Activated CD4-positive, alpha-beta T cell treated with anti-CD3 and anti-CD28 coated beads, Interleukin-2, amount 10 ng/mL, durations not matched to agents 7 days and 5 days (primary cell): ENCODE results near the gene ENTR1. TPM values are rescaled to one million over a fixed set of nuclear protein-coding genes. Genes with fewer than 3 reads are reported as not detected.

Experiments used
- CTCF ChIA-PET: fragments of 350-600 bp; sonication (Branson Sonifier 250); formaldehyde crosslinking; loops from one replicate; lab custom pipeline; 2021; ENCODE audit warnings: antibody characterized with exemption; lab: Charles Lee
- POLR2A ChIA-PET: fragments of 350-600 bp; sonication (Branson Sonifier 250); formaldehyde crosslinking; loops from one replicate; lab custom pipeline; 2021; ENCODE audit warnings: antibody characterized with exemption; lab: Charles Lee
- DNase-seq: peaks from one replicate; pipeline ENCODE4 v3.0.0-alpha.2; 2020
- H3K27ac Mint-ChIP-seq: one replicate; pipeline ENCODE4 v1.8.0; 2021; ENCODE audit warnings: mild to moderate bottlenecking, moderate library complexity, mixed read lengths
- H3K27me3 Mint-ChIP-seq: one replicate; pipeline ENCODE4 v1.8.0; 2021; ENCODE audit warnings: mixed read lengths
- H3K36me3 Mint-ChIP-seq: one replicate; pipeline ENCODE4 v1.8.0; 2021; ENCODE audit warnings: low read depth, mixed read lengths
- H3K4me1 Mint-ChIP-seq: one replicate; pipeline ENCODE4 v1.8.0; 2021; ENCODE audit warnings: mixed read lengths
- H3K4me3 Mint-ChIP-seq: one replicate; pipeline ENCODE4 v1.8.0; 2021; ENCODE audit warnings: mild to moderate bottlenecking, moderate library complexity, mixed read lengths
- H3K9me3 Mint-ChIP-seq: one replicate; pipeline ENCODE4 v1.8.0; 2021; ENCODE audit warnings: mixed read lengths
- total RNA-seq, 2 experiments: library from RNA; stranded (reverse); gene quantifications; one replicate each; pipeline ENCODE4 v1.2.3, GENCODE V29; 2021

Gene ENTR1, protein sequence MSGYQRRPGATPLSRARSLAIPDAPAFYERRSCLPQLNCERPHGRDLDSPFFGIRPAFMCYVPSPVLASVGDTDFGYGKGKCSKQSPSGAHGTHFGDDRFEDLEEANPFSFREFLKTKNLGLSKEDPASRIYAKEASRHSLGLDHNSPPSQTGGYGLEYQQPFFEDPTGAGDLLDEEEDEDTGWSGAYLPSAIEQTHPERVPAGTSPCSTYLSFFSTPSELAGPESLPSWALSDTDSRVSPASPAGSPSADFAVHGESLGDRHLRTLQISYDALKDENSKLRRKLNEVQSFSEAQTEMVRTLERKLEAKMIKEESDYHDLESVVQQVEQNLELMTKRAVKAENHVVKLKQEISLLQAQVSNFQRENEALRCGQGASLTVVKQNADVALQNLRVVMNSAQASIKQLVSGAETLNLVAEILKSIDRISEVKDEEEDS
- total RNA-seq, result 10 to 100 TPM; 59.2 to 62.3 TPM

DNA sequence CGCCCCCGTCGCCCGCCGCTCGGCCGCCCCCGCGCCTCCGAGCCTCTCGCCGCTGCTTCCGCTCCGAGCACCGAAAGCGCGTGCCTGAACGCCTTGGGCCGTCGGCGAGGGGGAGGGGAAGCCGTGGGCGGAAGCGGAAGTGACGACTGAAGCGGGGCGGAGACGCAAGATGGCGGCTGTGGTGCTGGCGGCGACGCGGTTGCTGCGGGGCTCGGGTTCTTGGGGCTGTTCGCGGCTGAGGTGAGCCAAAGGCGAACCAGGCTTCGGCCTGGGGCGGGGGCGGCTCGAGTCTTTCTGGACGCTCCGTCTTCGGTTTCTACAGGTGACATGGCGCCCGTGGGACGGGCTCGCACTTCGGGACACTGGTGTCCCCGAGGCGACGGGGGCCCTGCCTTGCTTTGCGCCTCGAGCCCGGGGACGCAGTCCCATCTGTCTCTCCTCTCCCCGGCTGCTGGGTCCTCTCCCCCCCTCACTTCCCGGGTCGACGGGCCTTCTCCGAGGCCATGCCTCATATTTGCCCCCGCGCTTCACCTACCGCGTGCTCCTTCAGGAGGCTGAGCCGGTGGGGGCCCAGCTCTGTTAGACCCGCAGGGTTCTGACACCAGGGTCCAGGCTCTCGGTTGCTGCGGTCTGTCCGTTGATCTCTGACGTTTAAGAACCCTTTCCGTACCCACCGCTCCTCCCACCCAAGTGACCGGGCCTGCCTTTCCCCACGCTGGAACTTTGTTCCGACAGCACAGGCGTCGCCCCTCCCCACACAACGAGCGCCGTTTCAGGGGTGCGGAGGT lies at the start of gene ENTR1, which contains the start of gene PMPCA:
ENTR1 (minus strand) TSS at position 115 of the 788 bp plus-strand sequence. CDS start 217 bp downstream, outside the sequence.
PMPCA (plus strand) TSS at position 159 of the 788 bp plus-strand sequence; CDS start at position 170, 11 bp downstream.
- Mint-ChIP-seq H3K4me3 (peak within 1 kb of the TSS; percentile 87), H3K27me3 (no peaks in the 10 kb centered on the region), H3K27ac (peak within 1 kb of the TSS; percentile 93), H3K9me3 (no peaks in the 10 kb centered on the region), H3K4me1 (peaks cover 48% of the 10 kb centered on the region), H3K36me3 (peaks cover 44% of the 10 kb centered on the region)
- POLR2A ChIA-PET, result no interaction called here
- DNase-seq, result peak; percentile 95
- CTCF ChIA-PET, result interaction anchor here (0.6 to 1.9 kb wide), 6 partner anchors 10 to 1034 kb away, joined by 3 to 9 read pairs (median 4); partner anchors contain the start of genes DNLZ and SNAPC4

DNA sequence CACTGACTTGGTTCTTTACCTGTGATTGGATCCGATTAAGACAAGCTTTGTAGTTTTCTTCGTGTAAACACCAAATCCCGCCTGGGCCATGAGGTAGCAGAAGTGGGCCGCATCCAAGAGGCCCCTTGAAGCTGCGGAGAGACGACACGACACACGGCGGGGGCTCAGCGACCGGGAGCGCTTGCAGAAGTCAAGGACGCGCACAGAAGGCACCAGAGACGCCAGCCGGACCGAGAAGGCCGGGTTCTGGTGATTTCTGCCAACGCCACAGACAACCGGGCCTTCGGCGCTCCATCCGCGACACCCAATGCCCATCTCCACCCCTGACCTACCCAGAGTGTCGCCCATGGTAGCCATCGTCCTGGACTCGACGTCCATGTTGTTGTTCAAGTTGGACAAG lies 49.0 kb upstream of the ENTR1 start:
- no peak for DNase-seq
- Mint-ChIP-seq H3K36me3 (peaks cover 47% of the 10 kb centered on the region), H3K27me3 (no peaks in the 10 kb centered on the region), H3K9me3 (no peaks in the 10 kb centered on the region), H3K27ac (no peak overlapping the region), H3K4me1 (no peaks in the 10 kb centered on the region), H3K4me3 (no peak overlapping the region)
- POLR2A ChIA-PET, result no interaction called here
- CTCF ChIA-PET, result interaction anchor here (0.9 kb wide), 1 partner anchor 11 kb away, joined by 3 read pairs; no protein-coding TSS in a partner anchor

DNA sequence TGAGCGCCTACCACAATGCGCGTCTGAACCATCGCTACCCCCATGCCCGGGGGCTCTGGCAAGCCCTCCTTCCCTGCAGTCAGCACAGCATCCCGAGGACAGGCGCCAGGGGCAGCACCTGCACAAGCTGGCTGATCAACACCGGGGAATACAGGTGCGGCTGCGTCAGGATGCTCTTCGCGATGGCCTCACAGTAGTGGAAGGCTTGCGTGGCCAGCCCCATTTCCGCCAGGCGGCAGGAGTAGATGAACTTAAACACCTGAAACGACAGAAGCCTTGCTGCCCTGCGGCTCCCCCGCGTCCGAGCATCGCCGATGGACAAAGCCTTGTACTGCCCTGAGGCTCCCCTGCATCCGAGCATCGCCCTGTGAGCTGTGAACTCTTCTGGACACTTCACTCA lies 46.9 kb upstream of the ENTR1 start:
- Mint-ChIP-seq H3K9me3 (no peaks in the 10 kb centered on the region), H3K4me3 (no peak overlapping the region), H3K36me3 (peaks cover 53% of the 10 kb centered on the region), H3K27ac (no peak overlapping the region), H3K27me3 (no peaks in the 10 kb centered on the region), H3K4me1 (no peaks in the 10 kb centered on the region)
- no peak for DNase-seq
- ChIA-PET POLR2A (no interaction called here), CTCF (interaction anchor here (1.5 kb wide), 1 partner anchor 15 kb away, joined by 3 read pairs; no protein-coding TSS in a partner anchor)

DNA sequence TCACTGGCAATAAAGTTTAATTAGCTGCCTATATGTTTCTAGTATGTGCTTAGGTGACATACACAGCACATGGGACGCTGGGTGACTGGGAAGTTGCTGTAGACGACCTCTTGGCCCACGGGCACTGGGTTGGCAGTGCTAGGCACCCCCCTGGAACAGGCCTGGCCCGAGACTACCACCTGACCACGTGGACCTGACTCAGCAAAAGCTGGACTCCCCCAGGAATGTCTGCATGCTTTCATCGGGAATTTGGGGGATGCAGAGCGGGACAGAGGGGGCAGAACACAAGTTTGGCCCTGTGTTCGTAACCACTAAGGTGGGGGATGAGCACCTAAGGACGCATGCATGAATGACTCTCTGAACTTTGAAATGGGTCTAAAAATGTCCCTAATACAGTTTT lies 45.8 kb upstream of the ENTR1 start:
- H3K27me3 Mint-ChIP-seq, result no peaks in the 10 kb centered on the region
- no peak overlapping the region for H3K27ac Mint-ChIP-seq
- no peaks in the 10 kb centered on the region for H3K4me1 Mint-ChIP-seq
- H3K9me3 Mint-ChIP-seq, result no peaks in the 10 kb centered on the region
- peaks cover 55% of the 10 kb centered on the region for H3K36me3 Mint-ChIP-seq
- POLR2A ChIA-PET, result no interaction called here
- no peak for DNase-seq
- CTCF ChIA-PET, result no interaction called here
- no peak overlapping the region for H3K4me3 Mint-ChIP-seq

DNA sequence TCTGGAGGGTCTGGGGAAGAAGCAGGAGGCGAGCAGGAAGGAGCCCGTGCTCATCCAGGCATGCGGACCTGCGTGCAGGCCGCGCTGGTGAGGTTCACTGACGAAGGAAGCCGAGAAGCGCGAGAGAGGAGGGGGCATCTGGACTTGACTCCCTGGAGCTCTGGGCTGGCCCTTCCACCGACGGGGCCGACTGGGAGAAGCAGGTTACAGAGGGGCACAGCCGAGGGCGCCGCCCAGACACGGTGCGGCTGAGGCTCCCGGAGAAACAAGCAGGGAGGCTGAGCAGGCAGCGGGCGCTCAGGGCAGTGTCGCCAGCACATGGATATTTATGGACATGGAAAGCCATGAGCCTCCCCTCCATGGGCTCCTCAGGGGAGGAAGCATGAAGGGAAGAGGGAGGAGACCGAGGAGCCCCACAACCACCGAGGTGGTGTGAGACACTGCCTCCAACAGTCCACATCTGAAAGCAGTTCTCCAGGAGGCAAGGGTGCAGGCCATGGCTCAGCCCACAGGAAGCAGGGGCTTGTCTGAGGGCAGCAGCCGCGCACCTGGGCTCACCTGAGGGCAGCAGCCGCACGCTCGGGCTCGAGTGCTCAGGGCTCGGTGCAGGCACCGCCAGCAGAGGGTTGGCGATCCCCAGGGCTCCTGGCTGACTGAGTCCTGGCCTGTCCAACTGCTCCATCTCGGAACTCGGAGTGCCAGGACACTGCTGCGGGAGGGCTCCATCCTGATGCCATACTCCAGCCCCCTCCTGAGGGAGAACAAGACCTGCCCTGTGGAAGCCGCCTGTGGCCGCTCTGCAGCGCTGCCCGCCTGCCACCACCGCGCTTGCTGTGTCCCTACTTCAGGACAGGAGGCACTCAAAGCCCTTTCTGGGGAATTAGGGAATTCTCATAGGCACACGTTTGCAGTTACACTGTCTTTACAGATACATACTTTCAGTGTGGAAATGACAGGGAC lies 44.9 kb upstream of the ENTR1 start:
- CTCF ChIA-PET, result no interaction called here
- DNase-seq, result no peak
- POLR2A ChIA-PET, result no interaction called here
- Mint-ChIP-seq H3K4me1 (no peaks in the 10 kb centered on the region), H3K36me3 (peaks cover 59% of the 10 kb centered on the region), H3K9me3 (no peaks in the 10 kb centered on the region), H3K27ac (peak overlapping the region; percentile 46), H3K4me3 (no peak overlapping the region), H3K27me3 (no peaks in the 10 kb centered on the region)

DNA sequence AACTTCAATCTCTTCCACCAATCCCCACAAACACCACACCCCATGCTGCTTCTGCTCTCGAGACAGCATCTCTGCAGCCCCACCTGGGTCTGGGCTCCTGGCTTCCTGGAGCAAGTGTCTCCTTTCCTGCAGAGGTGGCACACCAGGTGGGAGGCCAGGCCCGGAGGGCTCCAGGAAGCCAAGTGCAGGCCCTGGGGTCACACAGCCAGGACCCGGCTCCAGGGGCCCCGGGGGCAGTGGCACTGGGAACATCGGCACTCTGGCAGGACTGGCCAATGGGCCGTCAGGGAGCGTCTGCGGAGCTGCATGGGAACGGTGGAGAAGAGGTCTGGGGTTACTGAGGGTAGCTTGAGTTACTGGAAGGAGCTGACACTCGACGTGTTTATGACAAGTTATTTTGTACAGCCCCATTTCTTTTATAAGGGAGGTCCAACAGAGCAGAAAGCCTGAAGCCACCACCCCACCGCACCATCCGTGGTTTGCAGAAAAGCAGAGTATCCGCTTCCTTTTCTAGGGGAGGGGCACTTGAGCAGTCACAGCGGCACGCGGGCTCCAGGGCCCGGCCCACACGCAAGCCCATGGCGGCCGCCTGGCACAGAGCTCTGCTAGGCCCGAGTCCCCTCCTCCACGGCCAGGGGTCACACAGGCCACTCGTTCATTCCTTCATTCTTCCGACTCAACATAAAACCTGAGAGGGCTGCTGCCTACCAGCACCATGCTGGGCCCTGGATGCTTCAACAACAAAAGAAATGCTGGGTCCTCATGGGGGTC lies 43.8 kb upstream of the ENTR1 start:
- Mint-ChIP-seq H3K27ac (no peak overlapping the region), H3K4me3 (no peak overlapping the region), H3K4me1 (no peaks in the 10 kb centered on the region), H3K27me3 (no peaks in the 10 kb centered on the region), H3K9me3 (no peaks in the 10 kb centered on the region), H3K36me3 (peaks cover 55% of the 10 kb centered on the region)
- ChIA-PET CTCF (interaction anchor here (1.1 kb wide), 1 partner anchor 16 kb away, joined by 3 read pairs; no protein-coding TSS in a partner anchor), POLR2A (no interaction called here)
- no peak for DNase-seq

DNA sequence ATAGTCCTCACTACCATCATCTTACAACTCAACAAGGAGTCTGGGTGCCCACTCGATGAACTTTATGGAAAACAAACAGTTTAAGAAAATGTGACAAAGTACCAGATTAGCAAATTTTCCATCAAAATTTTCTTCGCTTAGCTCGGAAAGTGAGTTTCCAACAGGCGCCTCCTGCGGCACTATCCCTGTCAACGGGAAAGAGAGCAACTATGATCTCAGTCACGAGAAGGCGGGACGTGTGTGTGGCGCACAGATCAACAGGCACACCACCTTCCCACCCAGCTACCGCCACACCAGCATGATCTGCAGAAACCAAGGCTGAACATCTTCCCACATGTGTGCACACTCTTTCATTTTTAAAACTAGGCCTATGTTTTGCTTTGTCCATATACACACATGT lies 42.9 kb upstream of the ENTR1 start:
- no peaks in the 10 kb centered on the region for H3K4me1 Mint-ChIP-seq
- H3K27me3 Mint-ChIP-seq, result no peaks in the 10 kb centered on the region
- peaks cover 47% of the 10 kb centered on the region for H3K36me3 Mint-ChIP-seq
- H3K4me3 Mint-ChIP-seq, result no peak overlapping the region
- H3K9me3 Mint-ChIP-seq, result no peaks in the 10 kb centered on the region
- ChIA-PET CTCF (interaction anchor here (0.6 to 1.1 kb wide), 2 partner anchors 15 to 75 kb away, joined by 3 read pairs; no protein-coding TSS in a partner anchor), POLR2A (no interaction called here)
- no peak for DNase-seq
- no peak overlapping the region for H3K27ac Mint-ChIP-seq

DNA sequence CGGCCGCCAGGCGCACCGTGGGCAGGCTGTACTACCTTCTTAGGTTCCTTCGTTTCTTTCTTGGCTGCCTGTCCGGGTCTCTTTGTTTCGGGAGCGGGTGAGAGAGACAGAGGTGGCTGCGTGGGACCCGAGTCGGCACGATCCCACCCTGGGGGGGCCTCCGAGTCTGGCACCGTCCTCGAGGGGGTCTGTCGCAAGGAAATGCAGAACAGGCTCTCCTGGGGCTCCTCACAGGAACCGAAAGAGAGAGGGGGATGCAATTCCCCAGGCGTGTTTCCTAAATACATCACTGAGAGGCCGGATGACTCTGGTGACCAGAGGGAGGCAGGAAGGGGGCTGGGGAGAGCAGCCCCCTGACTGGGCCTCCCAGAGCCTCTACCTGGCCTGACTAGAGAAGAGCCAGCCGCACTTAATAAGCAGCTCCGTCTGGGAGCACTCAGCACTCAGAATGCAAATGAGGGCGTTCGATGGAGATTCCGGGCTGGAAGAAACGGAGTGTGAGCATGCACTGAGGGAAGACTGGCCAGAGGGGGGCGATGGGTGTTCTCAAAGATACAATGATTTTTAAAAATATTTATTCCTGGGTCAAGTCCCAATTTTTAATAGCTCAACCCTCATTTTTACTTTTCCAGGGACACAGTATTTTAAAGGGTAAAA lies 40.9 kb upstream of the ENTR1 start:
- Mint-ChIP-seq H3K4me1 (no peaks in the 10 kb centered on the region), H3K27me3 (no peaks in the 10 kb centered on the region), H3K36me3 (peaks cover 48% of the 10 kb centered on the region), H3K27ac (no peak overlapping the region), H3K4me3 (no peak overlapping the region), H3K9me3 (no peaks in the 10 kb centered on the region)
- POLR2A ChIA-PET, result no interaction called here
- CTCF ChIA-PET, result no interaction called here
- DNase-seq, result no peak

DNA sequence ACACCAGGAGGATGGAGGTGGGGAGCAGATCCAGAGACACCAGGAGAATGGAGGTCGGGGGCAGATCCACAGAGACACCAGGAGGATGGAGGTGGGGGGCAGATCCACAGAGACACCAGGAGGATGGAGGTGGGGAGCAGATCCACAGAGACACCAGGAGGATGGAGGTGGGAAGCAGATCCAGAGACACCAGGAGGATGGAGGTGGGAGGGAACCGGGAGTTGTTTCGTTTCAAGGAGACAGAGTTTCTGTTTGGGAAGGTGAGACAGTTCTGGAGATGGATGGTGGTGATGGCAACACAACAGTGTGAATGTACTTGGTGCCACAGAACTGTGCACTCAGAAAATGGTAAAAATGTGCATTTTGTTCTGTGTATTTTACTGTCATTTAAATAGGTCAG lies 38.2 kb upstream of the ENTR1 start:
- Mint-ChIP-seq H3K27ac (no peak overlapping the region), H3K27me3 (no peaks in the 10 kb centered on the region), H3K36me3 (peaks cover 45% of the 10 kb centered on the region), H3K4me3 (no peak overlapping the region), H3K9me3 (no peaks in the 10 kb centered on the region), H3K4me1 (no peaks in the 10 kb centered on the region)
- CTCF ChIA-PET, result interaction anchor here (1.4 kb wide), 1 partner anchor 24 kb away, joined by 3 read pairs; no protein-coding TSS in a partner anchor
- no peak for DNase-seq
- POLR2A ChIA-PET, result no interaction called here

DNA sequence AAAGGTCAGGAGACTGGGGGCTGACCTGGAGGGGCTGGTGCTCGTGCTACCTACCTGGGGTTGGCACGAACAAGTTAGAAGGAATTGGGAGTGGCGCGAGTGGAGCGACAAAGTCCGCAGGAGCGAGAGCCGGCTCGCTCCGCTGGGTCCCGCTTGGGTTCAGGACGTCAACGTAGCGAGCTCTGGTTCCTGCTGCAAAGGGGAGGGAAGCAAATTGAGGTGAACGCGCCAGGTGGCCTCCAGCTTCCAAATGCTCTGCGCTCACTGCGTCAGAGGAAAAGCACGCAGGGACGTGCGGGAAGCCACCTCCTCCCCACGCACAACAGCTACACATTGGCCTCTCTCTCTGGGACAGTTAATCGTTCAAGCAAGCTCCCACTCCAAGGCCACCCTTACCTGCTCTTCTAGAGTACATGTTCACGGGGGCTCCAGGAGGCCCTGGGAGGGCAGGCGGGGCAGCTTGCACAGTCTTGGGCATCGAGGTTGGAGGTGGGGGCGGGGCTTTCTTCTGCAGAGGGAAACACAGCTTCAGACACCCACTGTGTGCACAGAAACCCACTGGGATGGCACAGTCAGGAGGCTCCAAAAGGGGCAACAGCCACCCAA lies 36.9 kb upstream of the ENTR1 start:
- Mint-ChIP-seq H3K4me3 (no peak overlapping the region), H3K36me3 (peaks cover 46% of the 10 kb centered on the region), H3K9me3 (no peaks in the 10 kb centered on the region), H3K27ac (no peak overlapping the region), H3K27me3 (no peaks in the 10 kb centered on the region), H3K4me1 (no peaks in the 10 kb centered on the region)
- CTCF ChIA-PET, result no interaction called here
- POLR2A ChIA-PET, result no interaction called here
- no peak for DNase-seq

DNA sequence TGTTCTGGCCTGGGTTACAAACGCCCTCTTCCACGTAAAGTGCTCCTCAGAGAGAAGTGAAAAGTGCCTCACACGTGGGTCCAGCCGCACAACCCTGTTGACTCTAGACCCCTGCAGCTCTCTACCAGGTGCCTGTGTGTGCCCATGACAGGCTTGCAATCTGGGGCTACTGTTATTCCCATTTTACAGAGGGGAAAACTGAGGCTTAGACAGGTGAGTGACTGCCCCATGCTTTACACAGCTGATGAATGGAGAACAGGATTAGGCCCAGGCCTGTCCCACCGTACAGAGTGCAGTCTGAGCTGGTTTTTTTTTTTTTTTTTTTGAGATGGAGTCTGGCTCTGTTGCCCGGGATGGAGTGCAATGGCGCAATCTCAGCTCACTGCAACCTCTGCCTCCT lies 35.4 kb upstream of the ENTR1 start:
- H3K36me3 Mint-ChIP-seq, result peaks cover 41% of the 10 kb centered on the region
- no peak overlapping the region for H3K4me3 Mint-ChIP-seq
- CTCF ChIA-PET, result interaction anchor here (0.6 to 2.6 kb wide), 6 partner anchors 16 to 282 kb away, joined by 3 to 8 read pairs (median 3); no protein-coding TSS in a partner anchor
- DNase-seq, result no peak
- H3K27ac Mint-ChIP-seq, result no peak overlapping the region
- POLR2A ChIA-PET, result no interaction called here
- no peaks in the 10 kb centered on the region for H3K27me3 Mint-ChIP-seq
- no peaks in the 10 kb centered on the region for H3K4me1 Mint-ChIP-seq
- H3K9me3 Mint-ChIP-seq, result no peaks in the 10 kb centered on the region
